Measurements from ENCODE around the gene SASH1.

DNA sequence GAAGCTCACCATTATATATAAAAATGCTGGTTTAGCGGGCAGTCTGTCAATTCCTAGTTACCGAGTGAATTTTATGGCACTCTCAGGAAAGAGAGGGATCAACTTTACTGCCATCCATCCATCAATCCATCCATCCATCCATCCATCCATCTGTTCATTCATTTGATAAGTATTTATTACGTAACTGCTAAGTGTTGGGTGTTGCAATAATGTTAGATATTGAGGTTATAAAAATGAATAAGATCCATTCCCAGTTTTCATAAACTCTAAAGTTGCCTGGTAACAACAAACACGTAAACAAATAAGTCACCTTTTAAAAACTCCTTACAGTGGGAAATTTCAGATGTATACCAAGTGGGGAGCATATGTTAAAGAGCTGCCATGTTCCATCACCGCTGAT is 36.8 kb downstream of the SASH1 start:
- no peak for TF ChIP-seq ZNF274 (IDR thresholded peaks at IDR 0.05; ENCODE audit: low read depth, low read length)
- no peak for TF ChIP-seq SUZ12 (IDR thresholded peaks at IDR 0.05; ENCODE audit: extremely low read depth, insufficient read depth, insufficient read length)
- no peak for TF ChIP-seq YY1 (IDR thresholded peaks at IDR 0.05; ENCODE audit: insufficient read depth, insufficient read length)
